Umbilical cord (tissue), 2 donors: ENCODE data around the gene PDK2. TPM values are rescaled to one million over a fixed set of nuclear protein-coding genes. Genes with fewer than 3 reads are reported as not detected.

ENCODE experiments used
- DNase-seq: peaks from one replicate; pipeline ENCODE4 v3.0.0-alpha.2; 2015; ENCODE audit warnings: low spot score
- total RNA-seq: library from RNA; depleted of rRNA; stranded (reverse); fragments of >200 nt; gene quantifications from one replicate; pipeline ENCODE4 v1.2.3, GENCODE V29; 2014; ENCODE audit warnings: low replicate concordance; ENCODE audit not compliant: insufficient read depth

PDK2 gene
- total RNA-seq = 37.6 TPM

GRCh38 chr17:50094753-50095619 lies at the start of gene PDK2:
Gene PDK2 (plus strand): TSS chr17:50095351. CDS start chr17:50095436, 85 bp downstream.
- DNase-seq = peak; percentile 98

GRCh38 chr17:50046179-50046578 lies 49.0 kb upstream of the PDK2 start:
- DNase-seq = no peak

GRCh38 chr17:50046667-50047066 lies 48.5 kb upstream of the PDK2 start:
- no peak for DNase-seq

GRCh38 chr17:50047083-50047482 lies 48.1 kb upstream of the PDK2 start:
- DNase-seq = no peak

GRCh38 chr17:50047488-50048126 lies 47.5 kb upstream of the PDK2 start:
- no peak for DNase-seq

GRCh38 chr17:50048146-50048720 lies 46.9 kb upstream of the PDK2 start:
- DNase-seq = no peak

GRCh38 chr17:50048988-50049387 lies 46.2 kb upstream of the PDK2 start:
- DNase-seq = no peak

- no peak for DNase-seq
These were observed 45.5 kb upstream of the PDK2 start for GRCh38 chr17:50049636-50050035.

- no peak for DNase-seq
These were observed 44.6 kb upstream of the PDK2 start for GRCh38 chr17:50050431-50051032.

GRCh38 chr17:50051082-50051576 lies 44.0 kb upstream of the PDK2 start:
- DNase-seq = no peak

GRCh38 chr17:50051606-50052005 lies 43.5 kb upstream of the PDK2 start:
- DNase-seq = no peak

- DNase-seq = no peak
These were observed 42.8 kb upstream of the PDK2 start for GRCh38 chr17:50052241-50052796.

GRCh38 chr17:50052822-50053653 lies 42.1 kb upstream of the PDK2 start:
- peak; percentile 67 for DNase-seq

GRCh38 chr17:50053654-50053960 lies 41.5 kb upstream of the PDK2 start:
- DNase-seq = peak; percentile 52

- no peak for DNase-seq
These were observed 40.1 kb upstream of the PDK2 start for GRCh38 chr17:50055055-50055425.

- peak; percentile 74 for DNase-seq
These were observed 39.5 kb upstream of the PDK2 start, which contains the start of gene ITGA3 for GRCh38 chr17:50055426-50056216. Gene ITGA3 (plus strand): TSS chr17:50056110. CDS start chr17:50056440, 330 bp downstream.

GRCh38 chr17:50056217-50056960 lies 38.8 kb upstream of the PDK2 start:
- peak; percentile 62 for DNase-seq

- peak; percentile 38 for DNase-seq
These were observed 38.2 kb upstream of the PDK2 start for GRCh38 chr17:50056961-50057330.

- DNase-seq = no peak
These were observed 37.6 kb upstream of the PDK2 start for GRCh38 chr17:50057521-50057991.
